Measurements from ENCODE around the gene CST3. TPM values are rescaled to one million over a fixed set of nuclear protein-coding genes. Genes with fewer than 3 reads are reported as not detected.
"Not testable (repeated sequence)": the region's sequence is repeated elsewhere in the genome, so short reads cannot be mapped to it uniquely, and the experiment has no call there.

CST3 gene
- total RNA-seq, 2 experiments from 2014 or later, result 0.47 to 0.50 TPM

GRCh38 chr20:23629542-23630391 lies 8.0 kb downstream of the CST3 start:
- Mint-ChIP-seq H3K4me1 (ENCODE audit: low read depth) (no peaks in the 10 kb centered on the region), H3K4me3 (no peak overlapping the region), H3K27me3 (ENCODE audit: low read depth) (peaks cover 4% of the 10 kb centered on the region), H3K27ac (no peak overlapping the region), H3K9me3 (ENCODE audit: insufficient read depth) (no peaks in the 10 kb centered on the region), H3K36me3 (ENCODE audit: low read depth) (no peaks in the 10 kb centered on the region)
- CTCF ChIA-PET, result no interaction called here
- no peak for ATAC-seq
- no peak for DNase-seq
- POLR2A ChIA-PET, result no interaction called here

GRCh38 chr20:23629017-23629541 lies 8.7 kb downstream of the CST3 start:
- no peak for ATAC-seq
- no peaks in the 10 kb centered on the region for H3K9me3 Mint-ChIP-seq (ENCODE audit: insufficient read depth)

DNA sequence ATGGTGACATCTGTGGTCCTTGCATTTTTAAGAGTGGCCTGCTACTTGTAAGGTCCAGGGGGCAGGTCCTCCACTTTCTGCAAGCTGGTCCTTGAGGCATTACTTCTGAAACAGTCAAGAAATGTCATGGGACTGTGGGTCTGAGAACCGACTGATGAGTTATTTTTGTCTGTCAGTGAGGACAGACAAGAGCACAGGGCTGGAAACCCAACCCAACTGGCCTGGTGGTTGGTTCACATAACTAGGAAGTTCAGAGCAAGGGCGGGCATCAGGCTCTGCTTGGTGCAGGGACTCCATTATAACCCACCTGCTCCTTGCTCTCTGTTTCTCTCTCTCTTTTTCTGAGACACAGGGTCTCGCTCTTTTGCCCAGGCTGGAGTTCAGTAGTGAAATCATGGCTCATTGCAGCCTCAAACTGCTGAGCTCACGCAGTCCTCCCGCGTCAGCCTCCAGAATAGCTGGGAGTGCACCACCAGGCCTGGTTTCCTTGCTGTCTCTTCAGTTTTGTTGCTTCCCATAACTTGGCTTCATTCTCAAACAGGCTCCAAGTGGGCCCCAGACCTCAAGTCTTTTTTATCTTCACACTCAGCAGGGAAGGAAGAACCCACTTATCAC lies 9.2 kb downstream of the CST3 start:
- DNase-seq (no peak), ATAC-seq (no peak)
- POLR2A ChIA-PET, result no interaction called here
- Mint-ChIP-seq H3K4me1 (ENCODE audit: low read depth) (no peaks in the 10 kb centered on the region), H3K27me3 (ENCODE audit: low read depth) (peaks cover 9% of the 10 kb centered on the region), H3K36me3 (ENCODE audit: low read depth) (no peaks in the 10 kb centered on the region), H3K27ac (no peak overlapping the region), H3K9me3 (ENCODE audit: insufficient read depth) (no peaks in the 10 kb centered on the region), H3K4me3 (no peak overlapping the region)
- CTCF ChIA-PET, result interaction anchor here (0.6 kb wide), 1 partner anchor 393 kb away, joined by 3 read pairs; no protein-coding TSS in a partner anchor

More at GRCh38 chr20:23629017-23629541, 8.7 kb downstream of the CST3 start:
- ChIA-PET CTCF (interaction anchor here (0.6 kb wide), 1 partner anchor 394 kb away, joined by 3 read pairs; no protein-coding TSS in a partner anchor), POLR2A (no interaction called here)
- Mint-ChIP-seq H3K36me3 (ENCODE audit: low read depth) (no peaks in the 10 kb centered on the region), H3K27me3 (ENCODE audit: low read depth) (peaks cover 9% of the 10 kb centered on the region), H3K4me3 (no peak overlapping the region), H3K27ac (no peak overlapping the region), H3K4me1 (ENCODE audit: low read depth) (no peaks in the 10 kb centered on the region)
- no peak for DNase-seq

- CTCF ChIA-PET, result no interaction called here
- H3K9me3 Mint-ChIP-seq (ENCODE audit: insufficient read depth), result no peaks in the 10 kb centered on the region
- no peaks in the 10 kb centered on the region for H3K36me3 Mint-ChIP-seq (ENCODE audit: low read depth)
- DNase-seq, result no peak
- peaks cover 9% of the 10 kb centered on the region for H3K27me3 Mint-ChIP-seq (ENCODE audit: low read depth)
- no peak for ATAC-seq
- POLR2A ChIA-PET, result no interaction called here
- no peak overlapping the region for H3K4me3 Mint-ChIP-seq
- peaks cover 6% of the 10 kb centered on the region for H3K4me1 Mint-ChIP-seq (ENCODE audit: low read depth)
- H3K27ac Mint-ChIP-seq, result no peak overlapping the region
These were observed 10.3 kb downstream of the CST3 start for GRCh38 chr20:23627501-23627900.

- Mint-ChIP-seq H3K9me3 (ENCODE audit: insufficient read depth) (no peaks in the 10 kb centered on the region), H3K27me3 (ENCODE audit: low read depth) (peaks cover 12% of the 10 kb centered on the region), H3K27ac (no peak overlapping the region), H3K36me3 (ENCODE audit: low read depth) (no peaks in the 10 kb centered on the region), H3K4me3 (no peak overlapping the region), H3K4me1 (ENCODE audit: low read depth) (peaks cover 6% of the 10 kb centered on the region)
- ChIA-PET POLR2A (no interaction called here), CTCF (no interaction called here)
- no peak for ATAC-seq
- no peak for DNase-seq
These were observed 11.6 kb downstream of the CST3 start for GRCh38 chr20:23626040-23626620.

DNA sequence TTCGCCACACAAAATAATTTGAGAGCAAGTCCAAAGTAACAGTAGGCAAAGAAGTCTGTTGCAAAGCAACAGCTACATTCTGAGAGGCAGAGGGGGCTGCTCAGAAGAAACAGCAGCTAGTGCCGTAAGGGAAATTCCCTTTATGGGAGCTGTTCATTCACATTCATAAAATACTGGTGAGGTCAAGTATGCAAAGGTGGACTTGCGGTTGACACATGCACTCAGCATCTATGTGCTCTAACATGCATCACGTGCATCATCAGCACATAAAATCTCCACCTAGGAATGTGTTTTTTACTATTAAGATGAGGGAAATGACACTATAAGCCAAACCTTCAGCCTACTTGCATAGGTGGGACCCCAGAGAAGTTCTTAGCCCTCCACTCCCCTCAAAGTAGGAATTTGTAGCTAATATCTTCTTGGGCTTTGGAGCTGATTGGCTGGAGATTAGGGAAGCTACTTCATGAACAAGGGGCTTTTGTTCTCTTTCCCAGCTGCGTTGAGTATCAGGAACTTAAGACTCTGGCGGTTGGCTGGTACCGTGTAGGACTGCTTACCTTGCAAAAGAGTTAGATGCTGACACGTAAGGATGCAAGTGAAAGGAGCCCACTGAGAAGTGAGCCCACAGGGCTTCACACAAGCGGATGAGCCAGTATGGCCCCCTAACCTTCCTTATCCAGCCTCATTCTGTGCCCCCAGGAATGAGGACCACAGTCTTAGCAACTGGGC lies 12.4 kb downstream of the CST3 start:
- Mint-ChIP-seq H3K36me3 (ENCODE audit: low read depth) (no peaks in the 10 kb centered on the region), H3K27ac (no peak overlapping the region), H3K4me1 (ENCODE audit: low read depth) (peaks cover 6% of the 10 kb centered on the region), H3K9me3 (ENCODE audit: insufficient read depth) (no peaks in the 10 kb centered on the region), H3K27me3 (ENCODE audit: low read depth) (peaks cover 12% of the 10 kb centered on the region), H3K4me3 (no peak overlapping the region)
- ChIA-PET POLR2A (no interaction called here), CTCF (no interaction called here)
- ATAC-seq (no peak), DNase-seq (no peak)

GRCh38 chr20:23624324-23624691 lies 13.4 kb downstream of the CST3 start:
- H3K4me1 Mint-ChIP-seq (ENCODE audit: low read depth), result peaks cover 6% of the 10 kb centered on the region
- peaks cover 18% of the 10 kb centered on the region for H3K27me3 Mint-ChIP-seq (ENCODE audit: low read depth)
- ATAC-seq, result no peak
- H3K36me3 Mint-ChIP-seq (ENCODE audit: low read depth), result no peaks in the 10 kb centered on the region
- H3K4me3 Mint-ChIP-seq, result no peak overlapping the region
- H3K27ac Mint-ChIP-seq, result no peak overlapping the region
- ChIA-PET POLR2A (no interaction called here), CTCF (no interaction called here)
- DNase-seq, result no peak
- no peaks in the 10 kb centered on the region for H3K9me3 Mint-ChIP-seq (ENCODE audit: insufficient read depth)

GRCh38 chr20:23623666-23624323 lies 14.0 kb downstream of the CST3 start:
- DNase-seq (no peak), ATAC-seq (no peak)
- Mint-ChIP-seq H3K9me3 (ENCODE audit: insufficient read depth) (no peaks in the 10 kb centered on the region), H3K27me3 (ENCODE audit: low read depth) (peaks cover 21% of the 10 kb centered on the region), H3K4me1 (ENCODE audit: low read depth) (peaks cover 6% of the 10 kb centered on the region), H3K27ac (no peak overlapping the region), H3K4me3 (no peak overlapping the region), H3K36me3 (ENCODE audit: low read depth) (no peaks in the 10 kb centered on the region)
- POLR2A ChIA-PET, result no interaction called here
- CTCF ChIA-PET, result no interaction called here

GRCh38 chr20:23622839-23623343 lies 14.9 kb downstream of the CST3 start:
- Mint-ChIP-seq H3K27me3 (ENCODE audit: low read depth) (peaks cover 26% of the 10 kb centered on the region), H3K4me1 (ENCODE audit: low read depth) (peaks cover 6% of the 10 kb centered on the region), H3K4me3 (no peak overlapping the region), H3K9me3 (ENCODE audit: insufficient read depth) (no peaks in the 10 kb centered on the region), H3K36me3 (ENCODE audit: low read depth) (no peaks in the 10 kb centered on the region), H3K27ac (no peak overlapping the region)
- DNase-seq (no peak), ATAC-seq (no peak)
- ChIA-PET CTCF (no interaction called here), POLR2A (no interaction called here)

DNA sequence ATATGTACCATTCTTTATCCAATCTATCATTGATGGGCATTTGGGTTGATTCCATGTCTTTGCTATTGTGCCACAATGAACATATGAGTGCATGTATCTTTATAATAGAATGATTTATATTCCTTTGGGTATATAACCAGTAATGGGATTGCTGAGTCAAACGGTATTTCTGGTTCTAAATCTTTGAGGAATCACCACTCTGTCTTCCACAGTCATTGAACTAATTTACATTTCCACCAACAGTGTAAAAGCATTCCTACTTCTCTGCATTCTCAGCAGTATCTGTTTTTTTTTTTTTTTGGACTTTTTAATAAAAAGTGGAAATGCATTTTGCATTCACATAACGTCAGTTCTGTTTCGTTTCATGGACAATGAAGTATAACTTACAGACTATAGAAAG lies 15.4 kb downstream of the CST3 start:
- H3K36me3 Mint-ChIP-seq (ENCODE audit: low read depth); H3K9me3 Mint-ChIP-seq (ENCODE audit: insufficient read depth); H3K4me3 Mint-ChIP-seq; H3K4me1 Mint-ChIP-seq (ENCODE audit: low read depth); H3K27ac Mint-ChIP-seq; DNase-seq; POLR2A ChIA-PET; ATAC-seq; CTCF ChIA-PET: not testable (repeated sequence)
- H3K27me3 Mint-ChIP-seq (ENCODE audit: low read depth), result peaks cover 28% of the 10 kb centered on the region

DNA sequence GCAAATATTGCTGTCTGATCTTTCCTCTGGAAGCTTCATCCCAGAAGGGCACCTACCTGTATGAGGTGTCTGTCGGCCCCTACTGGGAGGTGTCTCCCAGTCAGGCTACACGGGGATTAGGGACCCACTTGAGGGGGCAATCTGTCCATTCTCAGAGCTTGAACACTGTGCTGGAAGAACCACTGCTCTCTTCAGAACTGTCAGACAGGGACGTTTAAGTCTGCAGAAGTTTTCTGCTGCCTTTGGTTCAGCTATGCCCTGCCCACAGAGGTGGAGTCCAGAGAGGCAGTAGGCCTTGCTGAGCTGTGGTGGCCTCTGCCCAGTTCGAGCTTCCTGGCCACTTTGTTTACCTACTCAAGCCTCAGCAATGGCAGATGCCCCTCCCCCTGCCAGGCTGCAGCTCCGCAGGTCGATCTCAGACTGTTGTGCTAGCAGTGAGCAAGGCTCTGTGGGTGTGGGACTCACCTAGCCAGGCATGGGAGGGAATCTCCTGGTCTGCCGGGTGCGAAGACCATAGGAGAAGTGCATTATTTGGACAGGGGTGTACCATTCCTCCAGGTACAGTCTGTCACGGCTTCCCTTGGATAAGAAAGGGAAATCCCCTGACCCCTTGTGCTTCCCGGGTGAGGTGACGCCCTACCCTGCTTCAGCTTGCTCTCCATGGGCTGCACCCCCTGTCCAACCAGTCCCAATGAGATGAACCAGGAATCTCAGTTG lies 16.9 kb downstream of the CST3 start:
- H3K36me3 Mint-ChIP-seq (ENCODE audit: low read depth); H3K4me1 Mint-ChIP-seq (ENCODE audit: low read depth); POLR2A ChIA-PET; H3K4me3 Mint-ChIP-seq; H3K9me3 Mint-ChIP-seq (ENCODE audit: insufficient read depth); DNase-seq; CTCF ChIA-PET; ATAC-seq; H3K27ac Mint-ChIP-seq: not testable (repeated sequence)
- H3K27me3 Mint-ChIP-seq (ENCODE audit: low read depth), result peaks cover 38% of the 10 kb centered on the region

Data from activated CD8-positive, alpha-beta T cell treated with anti-CD3 and anti-CD28 coated beads, Interleukin-2, amount 10 ng/mL, durations not matched to agents 7 days and 5 days (primary cell).